ENCODE results near the gene SHANK1. TPM values are rescaled to one million over a fixed set of nuclear protein-coding genes. Genes with fewer than 3 reads are reported as not detected.

The SHANK1 gene
- total and polyA plus RNA-seq, 2 of the 4 experiments (the other 2 are of a cell fraction), result 6.1 to 6.7 TPM

DNA sequence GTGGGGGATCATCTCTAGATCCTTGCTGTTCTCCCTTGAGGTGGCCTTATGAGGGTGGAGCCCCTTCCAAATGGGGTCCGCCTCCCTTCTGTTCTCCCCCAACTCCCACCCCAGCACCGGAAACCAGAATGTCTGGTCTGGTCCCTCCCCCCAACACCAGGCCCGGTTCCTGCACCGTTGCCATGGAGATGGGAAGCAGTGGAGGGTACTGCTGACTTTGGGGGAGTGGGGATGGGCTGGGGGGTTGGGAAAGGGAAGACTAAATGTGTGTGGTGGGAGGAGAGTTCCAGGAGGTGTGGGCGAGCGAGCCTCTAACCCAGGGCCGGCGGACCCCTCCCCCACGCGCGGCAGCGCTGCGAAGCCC lies 1.7 kb downstream of the SHANK1 start:
- H3K4ac ChIP-seq (ENCODE audit: low read depth, low read length), result no peak overlapping the region
- H3K4me1 ChIP-seq (ENCODE audit: control insufficient read depth, insufficient read depth, low read length), result peaks cover 13% of the 10 kb centered on the region
- BruUV-seq (replicated peaks), result no TSS peak
- peak overlapping the region; percentile 8; the same call in 1 of the 2 replicates for H3K4me3 ChIP-seq (ENCODE audit: insufficient read depth, low read depth, low read length)
- TF ChIP-seq MAZ (IDR thresholded peaks at IDR 0.05; ENCODE audit: borderline replicate concordance, low read depth, low read length) (no peak), SMC3 (IDR thresholded peaks at IDR 0.05; ENCODE audit: low read depth, low read length) (no peak), NFE2L2 (IDR thresholded peaks at IDR 0.05; ENCODE audit: low read depth, low read length) (no peak), RFX5 (IDR thresholded peaks at IDR 0.05; ENCODE audit: low read depth, low read length) (no peak), CHD1 (IDR thresholded peaks at IDR 0.05; ENCODE audit: low read depth, low read length) (no peak), CTCF (conservative IDR thresholded peaks at IDR 0.05; ENCODE audit: low read depth, low read length) (no peak), RCOR1 (IDR thresholded peaks at IDR 0.05; ENCODE audit: insufficient replicate concordance, low read length) (no peak)
- no peak overlapping the region for H3K56ac ChIP-seq (ENCODE audit: extremely low read depth, insufficient read depth, low read length)
- H3K9ac ChIP-seq (ENCODE audit: low read depth, low read length), result no peak overlapping the region
- intact Hi-C loops (cut with micrococcal nuclease) (no loop called here), dilution Hi-C loops (cut with HindIII; ENCODE audit: low sequenced_read_pairs, unreplicated experiment) (no loop called here), in situ Hi-C loops (cut with MboI; ENCODE audit: low sequenced_read_pairs) (no loop called here)
- no CpG with 5 or more reads among the region's 13 CpGs for WGBS, 2 experiments (ENCODE audit: extremely low coverage in 2 of 2, insufficient read length in 1 of 2)
- H2AK9ac ChIP-seq (replicated peaks; ENCODE audit: low read depth, low read length, poor library complexity), result no peak overlapping the region
- H4K5ac ChIP-seq (ENCODE audit: low read depth, low read length), result no peak overlapping the region
- no peak overlapping the region for H4K91ac ChIP-seq (ENCODE audit: insufficient read depth, low read depth, low read length)
- no peak overlapping the region for H3K23ac ChIP-seq (ENCODE audit: low read depth, low read length)
- no peak overlapping the region for H2BK20ac ChIP-seq (ENCODE audit: low read depth, low read length)
- H3K9me3 ChIP-seq (ENCODE audit: control insufficient read depth, insufficient read depth, low read length), result no peaks in the 10 kb centered on the region
- no peak for DNase-seq
- no peak overlapping the region for H4K8ac ChIP-seq (ENCODE audit: low read depth in 2 of 2, low read length in 2 of 2)
- no peaks in the 10 kb centered on the region for H3K27me3 ChIP-seq (ENCODE audit: control insufficient read depth, insufficient read depth, low read length)
- H2BK15ac ChIP-seq (ENCODE audit: low read depth, low read length), result no peak overlapping the region
- peaks cover 0 to 24% of the 10 kb centered on the region in 2 experiments; a peak in 2 of 4 replicates for H3K79me1 ChIP-seq (ENCODE audit: low read depth in 1 of 2, low read length in 2 of 2)
- H2AK5ac ChIP-seq (ENCODE audit: low read depth, low read length), result no peak overlapping the region
- H2BK5ac ChIP-seq (ENCODE audit: low read depth, low read length, poor library complexity, severe bottlenecking), result no peak overlapping the region
- peaks cover 18% of the 10 kb centered on the region for H3K9me1 ChIP-seq (ENCODE audit: insufficient read depth, low read length)
- H4K20me1 ChIP-seq (ENCODE audit: insufficient read depth, low read length), result 0 out of 2 replicates have a peak, but pooled peaks cover 3% of the 10 kb centered on the region
- no peak for ATAC-seq (ENCODE audit: low read depth)
- ChIA-PET CTCF (no interaction called here), POLR2A (ENCODE audit: unreplicated experiment) (no interaction called here)
- no peaks in the 10 kb centered on the region for H3K36me3 ChIP-seq (ENCODE audit: control insufficient read depth, insufficient read depth, low read length)
- no peak overlapping the region for H2AFZ ChIP-seq (replicated peaks; ENCODE audit: low read length, poor library complexity)
- H3K4me2 ChIP-seq (ENCODE audit: low read depth, low read length), result no peak overlapping the region; the same call in 1 of the 2 replicates
- no peak overlapping the region for H3K27ac ChIP-seq (ENCODE audit: insufficient read depth, low read length)
- no peak overlapping the region for H3K18ac ChIP-seq (ENCODE audit: low read depth, low read length)
- no peak overlapping the region for H2BK120ac ChIP-seq (ENCODE audit: low read depth, low read length)
- H3K14ac ChIP-seq (replicated peaks; ENCODE audit: low read depth, low read length), result no peak overlapping the region
